Caco-2 (cell line): ENCODE measurements around the gene LRRC8B. TPM values are rescaled to one million over a fixed set of nuclear protein-coding genes. Genes with fewer than 3 reads are reported as not detected.
"Not testable (repeated sequence)": the region's sequence is repeated elsewhere in the genome, so short reads cannot be mapped to it uniquely, and the experiment has no call there.

Source experiments
- BruUV-seq: library from RNA; stranded (reverse); fragments of 400-500 nt; replicated peaks from 2 replicates; lab custom pipeline; 2021; lab: Mats Ljungman, UMichigan
- CTCF ChIA-PET: fragments of 300-600 bp; sonication (Branson Sonifier 250); formaldehyde crosslinking; loops from one replicate; lab custom pipeline; 2022; ENCODE audit warnings: antibody characterized with exemption; lab: Charles Lee
- POLR2A ChIA-PET: fragments of 300-600 bp; sonication (Branson Sonifier 250); formaldehyde crosslinking; loops from one replicate; lab custom pipeline; 2022; ENCODE audit warnings: antibody characterized with exemption; lab: Charles Lee
- DNase-seq, 2 experiments: peaks; one replicate each; pipeline versions ENCODE4 v3.0.0 to v3.0.0-alpha.2; 2020 to 2022
- H3K27me3 ChIP-seq: replicated peaks from 2 replicates; pipeline ENCODE4 v1.6.0; 2011; ENCODE audit warnings: low read length; ENCODE audit not compliant: control insufficient read depth, insufficient read depth
- H3K36me3 ChIP-seq: 2 replicates; pipeline ENCODE4 v1.5.1; 2011; ENCODE audit warnings: low read length; ENCODE audit not compliant: control insufficient read depth, insufficient read depth
- H3K4me1 ChIP-seq: fragments of 250-450 bp; sonication (Bioruptor Pico); 2 replicates; pipeline ENCODE4 v1.5.1; 2020; ENCODE audit warnings: mild to moderate bottlenecking
- H3K4me3 ChIP-seq: 2 replicates; pipeline ENCODE4 v1.5.1; 2011; ENCODE audit warnings: low read depth, mild to moderate bottlenecking, control low read depth, low read length
- H3K9me3 ChIP-seq: fragments of 250-450 bp; sonication (Bioruptor Pico); 2 replicates; pipeline ENCODE4 v1.5.1; 2020; ENCODE audit warnings: mild to moderate bottlenecking, moderate library complexity
- H3K27ac Mint-ChIP-seq: one replicate; pipeline ENCODE4 v1.8.0; 2022; ENCODE audit warnings: mixed read lengths; ENCODE audit not compliant: unreplicated experiment
- H3K27me3 Mint-ChIP-seq: one replicate; pipeline ENCODE4 v1.8.0; 2022; ENCODE audit warnings: mixed read lengths; ENCODE audit not compliant: insufficient read depth, unreplicated experiment
- H3K36me3 Mint-ChIP-seq: one replicate; pipeline ENCODE4 v1.8.0; 2022; ENCODE audit warnings: mild to moderate bottlenecking, mixed read lengths; ENCODE audit not compliant: insufficient read depth, unreplicated experiment
- H3K4me1 Mint-ChIP-seq: one replicate; pipeline ENCODE4 v1.8.0; 2022; ENCODE audit warnings: low read depth, mixed read lengths; ENCODE audit not compliant: unreplicated experiment
- H3K4me3 Mint-ChIP-seq: one replicate; pipeline ENCODE4 v1.8.0; 2022; ENCODE audit warnings: mild to moderate bottlenecking, moderate library complexity, mixed read lengths; ENCODE audit not compliant: unreplicated experiment
- H3K9me3 Mint-ChIP-seq: one replicate; pipeline ENCODE4 v1.8.0; 2022; ENCODE audit warnings: mixed read lengths; ENCODE audit not compliant: unreplicated experiment
- CTCF ChIP-seq, 2 experiments: fragments of 200-600 bp in 1 of 2; IDR thresholded peaks; 1 replicate in 1 of 2; 2 replicates in 1 of 2; pipeline versions ENCODE4 v1.5.1 to v1.8.0; 2011 to 2022; ENCODE audit warnings: antibody characterized with exemption in 1 of 2, control low read depth in 1 of 2, inconsistent platforms in 1 of 2, low read depth in 1 of 2, low read length in 1 of 2, mild to moderate bottlenecking in 1 of 2, moderate library complexity in 1 of 2; ENCODE audit not compliant: insufficient read depth in 1 of 2, severe bottlenecking in 1 of 2, unreplicated experiment in 1 of 2
- intact Hi-C: fragments of 100-400 bp; cut with micrococcal nuclease; formaldehyde crosslinking; loops from one replicate; pipeline ENCODE4 v1.10.0; 2022; ENCODE audit not compliant: unreplicated experiment
- total RNA-seq: library from RNA; stranded (reverse); gene quantifications from 2 replicates; pipeline ENCODE4 v1.2.3, GENCODE V29; 2022

LRRC8B gene
- total RNA-seq, 1 experiment from 2014 or later = 10.8 TPM

DNA sequence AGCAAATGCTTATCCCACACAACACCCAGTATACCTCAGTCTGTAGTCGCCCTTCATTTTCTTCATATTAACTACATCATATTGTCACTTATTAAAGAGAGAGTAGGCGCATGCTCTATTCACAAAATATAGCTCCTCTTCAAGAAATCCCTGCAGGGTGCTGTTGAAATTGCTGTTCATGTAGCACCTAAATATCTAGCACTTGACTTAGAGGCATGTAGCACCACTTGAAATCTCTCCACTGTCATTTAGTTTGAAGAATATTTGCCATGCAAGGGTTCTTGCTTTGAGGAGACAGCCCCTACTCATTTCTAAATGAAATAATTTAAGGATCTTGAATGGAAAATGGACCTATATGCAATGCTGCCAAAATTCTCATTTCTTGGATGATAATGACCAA is 20.9 kb upstream of the LRRC8B start:
- intact Hi-C loops = no loop called here
- Mint-ChIP-seq H3K4me1 (no peaks in the 10 kb centered on the region), H3K36me3 (no peaks in the 10 kb centered on the region)

DNA sequence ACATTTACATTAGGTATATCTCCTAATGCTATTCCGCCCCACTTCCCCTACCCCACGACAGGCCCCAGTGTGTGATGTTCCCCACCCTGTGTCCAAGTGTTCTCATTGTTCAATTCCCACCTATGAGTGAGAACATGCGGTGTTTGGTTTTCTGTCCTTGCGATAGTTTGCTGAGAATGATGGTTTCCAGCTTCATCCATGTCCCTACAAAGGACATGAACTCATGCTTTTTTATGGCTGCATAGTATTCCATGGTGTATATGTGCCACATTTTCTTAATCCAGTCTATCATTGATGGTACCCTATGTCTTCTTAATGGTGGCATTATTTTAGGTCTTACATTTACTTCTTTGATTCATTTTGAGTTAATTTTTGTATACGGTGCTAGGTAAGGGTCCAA is 14.6 kb upstream of the LRRC8B start:
- H3K4me3 ChIP-seq, H3K27ac Mint-ChIP-seq, DNase-seq, H3K27me3 Mint-ChIP-seq, H3K27me3 ChIP-seq, H3K4me1 ChIP-seq, H3K4me1 Mint-ChIP-seq, H3K36me3 Mint-ChIP-seq, H3K9me3 ChIP-seq, H3K36me3 ChIP-seq, BruUV-seq, H3K4me3 Mint-ChIP-seq, CTCF ChIA-PET, POLR2A ChIA-PET: not testable (repeated sequence)
- intact Hi-C loops = loop anchor here (10.0 kb wide), 1 partner anchor 255 kb away; no protein-coding TSS in a partner anchor
- H3K9me3 Mint-ChIP-seq = peaks cover 11% of the 10 kb centered on the region

More for the DNA sequence above, 20.9 kb upstream of the LRRC8B start:
- no TSS peak for BruUV-seq
- ChIA-PET POLR2A (no interaction called here), CTCF (no interaction called here)
- DNase-seq = no peak
- Histone ChIP-seq H3K36me3 (no peaks in the 10 kb centered on the region), H3K4me1 (no peaks in the 10 kb centered on the region), H3K27me3 (no peaks in the 10 kb centered on the region), H3K4me3 (no peak overlapping the region), H3K9me3 (no peaks in the 10 kb centered on the region)
- peaks cover 11% of the 10 kb centered on the region for H3K9me3 Mint-ChIP-seq
- TF ChIP-seq CTCF (IDR thresholded peaks at IDR 0.05; ENCODE audit: insufficient read depth in 1 of 2, low read depth in 1 of 2, low read length in 1 of 2, severe bottlenecking in 1 of 2, unreplicated experiment in 1 of 2) = no peak
- no peak overlapping the region for H3K4me3 Mint-ChIP-seq
- no peak overlapping the region for H3K27ac Mint-ChIP-seq
- no peaks in the 10 kb centered on the region for H3K27me3 Mint-ChIP-seq

DNA sequence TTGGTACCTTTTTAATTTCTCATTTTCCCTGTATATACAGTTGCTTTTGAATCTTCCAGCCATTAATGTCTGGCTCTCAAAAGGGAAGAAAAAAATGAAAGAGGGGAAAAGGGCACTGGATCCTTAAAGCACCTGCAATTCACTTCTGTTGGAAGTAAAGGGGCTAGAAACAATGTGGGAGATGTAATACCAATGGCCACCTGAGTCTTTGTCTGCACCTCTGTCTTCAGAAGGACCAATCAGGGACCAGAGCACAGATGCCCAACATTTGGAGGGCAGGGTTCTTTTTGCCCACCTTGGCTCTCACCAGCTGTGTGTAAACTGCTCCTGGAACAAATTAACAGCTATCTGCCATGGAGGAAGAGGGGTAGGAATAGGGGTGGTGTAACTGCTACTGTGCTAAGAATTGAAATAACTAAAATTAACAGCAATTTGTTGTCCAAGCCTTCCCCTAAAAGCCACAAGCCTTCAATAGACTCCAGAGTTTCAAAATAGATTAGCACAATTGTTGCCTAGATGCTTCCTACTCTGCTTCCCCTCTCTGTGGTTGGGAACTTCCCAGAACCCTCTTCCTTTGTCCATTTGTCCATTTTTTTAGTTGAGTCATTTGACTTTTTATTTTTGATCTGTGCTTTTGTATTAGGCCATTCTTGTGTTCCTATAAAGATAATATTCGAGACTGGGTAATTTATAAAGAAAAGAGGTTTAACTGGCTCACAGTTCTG is 11.5 kb upstream of the LRRC8B start:
- H3K4me1 Mint-ChIP-seq = no peaks in the 10 kb centered on the region
- H3K4me3 Mint-ChIP-seq = no peak overlapping the region
- Histone ChIP-seq H3K27me3 (no peaks in the 10 kb centered on the region), H3K9me3 (no peaks in the 10 kb centered on the region), H3K4me3 (no peak overlapping the region), H3K36me3 (no peaks in the 10 kb centered on the region), H3K4me1 (no peaks in the 10 kb centered on the region)
- no peaks in the 10 kb centered on the region for H3K9me3 Mint-ChIP-seq
- BruUV-seq = no TSS peak
- no peak for DNase-seq
- H3K36me3 Mint-ChIP-seq = peaks cover 4% of the 10 kb centered on the region
- no peak overlapping the region for H3K27ac Mint-ChIP-seq
- no peak for TF ChIP-seq CTCF (IDR thresholded peaks at IDR 0.05; ENCODE audit: insufficient read depth in 1 of 2, low read depth in 1 of 2, low read length in 1 of 2, severe bottlenecking in 1 of 2, unreplicated experiment in 1 of 2)
- CTCF ChIA-PET = no interaction called here
- H3K27me3 Mint-ChIP-seq = no peaks in the 10 kb centered on the region
- POLR2A ChIA-PET = no interaction called here
- intact Hi-C loops = loop anchor here (10.0 kb wide), 1 partner anchor 252 kb away; no protein-coding TSS in a partner anchor
